K562 (cell line): ENCODE data around the gene MED16.

Experiments used
- CC2D1A ChIP-seq: fragments of 450-650 bp; IDR thresholded peaks from 2 replicates; pipeline ENCODE4 v1.6.1; 2017; ENCODE audit warnings: mild to moderate bottlenecking
- CEBPB ChIP-seq: fragments of 450-650 bp; IDR thresholded peaks from 2 replicates; pipeline ENCODE4 v1.6.1; 2016; ENCODE audit warnings: missing genetic modification characterization, missing compliant biosample characterization
- E2F1 ChIP-seq: sonication (generic); formaldehyde crosslinking; IDR thresholded peaks from 2 replicates; pipeline ENCODE4 v1.8.1; 2023; ENCODE audit warnings: mild to moderate bottlenecking, missing genetic modification reagents, moderate library complexity
- EZH2 ChIP-seq: IDR thresholded peaks from 2 replicates; pipeline ENCODE4 v1.6.1; 2012; ENCODE audit warnings: low read depth, mild to moderate bottlenecking, inconsistent platforms, low read length, borderline replicate concordance
- FOXA3 ChIP-seq, 2 experiments: fragments of 450-650 bp in 1 of 2; sonication (generic) in 1 of 2; formaldehyde crosslinking; IDR thresholded peaks in 1 of 2; conservative IDR thresholded peaks in 1 of 2; 2 replicates each; pipeline versions ENCODE4 v1.4.0 to v1.8.0; 2020 to 2022; ENCODE audit warnings: mild to moderate bottlenecking in 2 of 2, missing genetic modification reagents in 1 of 2
- GABPA ChIP-seq: fragments of 200-800 bp; sonication (Bioruptor generic); conservative IDR thresholded peaks from 2 replicates; pipeline ENCODE4 v1.6.1; 2016; ENCODE audit warnings: low read depth, missing genetic modification characterization, missing compliant biosample characterization
- MAZ ChIP-seq, 2 experiments: fragments of 450-650 bp in 1 of 2; sonication (generic) in 1 of 2; formaldehyde crosslinking; IDR thresholded peaks in 1 of 2; conservative IDR thresholded peaks in 1 of 2; 2 replicates each; pipeline versions ENCODE4 v1.4.0 to v1.5.0; 2020; ENCODE audit warnings: mild to moderate bottlenecking in 1 of 2, missing genetic modification reagents in 1 of 2
- REST ChIP-seq, 2 experiments: fragments of 450-650 bp; formaldehyde crosslinking in 1 of 2; IDR thresholded peaks; 2 replicates each; pipeline versions ENCODE4 v1.4.0 to v1.6.1; 2014 to 2020; ENCODE audit warnings: mild to moderate bottlenecking in 2 of 2, borderline replicate concordance in 1 of 2, low read depth in 1 of 2
- TARDBP ChIP-seq: fragments of 450-650 bp; IDR thresholded peaks from 2 replicates; pipeline ENCODE4 v1.6.1; 2016
- ZNF217 ChIP-seq: sonication (generic); formaldehyde crosslinking; IDR thresholded peaks from 2 replicates; pipeline ENCODE4 v1.8.0; 2022; ENCODE audit warnings: mild to moderate bottlenecking, missing genetic modification reagents

GRCh38 chr19:890831-891230, 2.2 kb downstream of the MED16 start:
- TF ChIP-seq TARDBP (no peak), MAZ (CRISPR knock-in tag; conservative IDR thresholded peaks at IDR 0.05 in 1 of 2, IDR thresholded peaks at IDR 0.05 in 1 of 2) (no peak), ZNF217 (no peak), EZH2 (no peak), FOXA3 (CRISPR knock-in tag; conservative IDR thresholded peaks at IDR 0.05 in 1 of 2, IDR thresholded peaks at IDR 0.05 in 1 of 2) (no peak), REST (IDR thresholded peaks at IDR 0.05; ENCODE audit: borderline replicate concordance) (no peak), REST (CRISPR knock-in tag; IDR thresholded peaks at IDR 0.05; ENCODE audit: low read depth) (no peak), CEBPB (tag) (no peak), CC2D1A (no peak), E2F1 (CRISPR knock-in tag) (no peak), GABPA (tag) (no peak)
